ENCODE measurements around the gene TXNRD2.
A peak's percentile ranks its signal among the peaks of the same experiment; 100 is the strongest.

TXNRD2 gene

GRCh38 chr22:19903031-19903430, 38.6 kb downstream of the TXNRD2 start:
- no peak for DNase-seq

GRCh38 chr22:19902245-19902715, 39.3 kb downstream of the TXNRD2 start:
- no peak for DNase-seq

- DNase-seq: no peak
Observed at GRCh38 chr22:19901577-19902244, 39.9 kb downstream of the TXNRD2 start.

- DNase-seq: no peak
Observed at GRCh38 chr22:19900707-19901436, 40.7 kb downstream of the TXNRD2 start.

DNA sequence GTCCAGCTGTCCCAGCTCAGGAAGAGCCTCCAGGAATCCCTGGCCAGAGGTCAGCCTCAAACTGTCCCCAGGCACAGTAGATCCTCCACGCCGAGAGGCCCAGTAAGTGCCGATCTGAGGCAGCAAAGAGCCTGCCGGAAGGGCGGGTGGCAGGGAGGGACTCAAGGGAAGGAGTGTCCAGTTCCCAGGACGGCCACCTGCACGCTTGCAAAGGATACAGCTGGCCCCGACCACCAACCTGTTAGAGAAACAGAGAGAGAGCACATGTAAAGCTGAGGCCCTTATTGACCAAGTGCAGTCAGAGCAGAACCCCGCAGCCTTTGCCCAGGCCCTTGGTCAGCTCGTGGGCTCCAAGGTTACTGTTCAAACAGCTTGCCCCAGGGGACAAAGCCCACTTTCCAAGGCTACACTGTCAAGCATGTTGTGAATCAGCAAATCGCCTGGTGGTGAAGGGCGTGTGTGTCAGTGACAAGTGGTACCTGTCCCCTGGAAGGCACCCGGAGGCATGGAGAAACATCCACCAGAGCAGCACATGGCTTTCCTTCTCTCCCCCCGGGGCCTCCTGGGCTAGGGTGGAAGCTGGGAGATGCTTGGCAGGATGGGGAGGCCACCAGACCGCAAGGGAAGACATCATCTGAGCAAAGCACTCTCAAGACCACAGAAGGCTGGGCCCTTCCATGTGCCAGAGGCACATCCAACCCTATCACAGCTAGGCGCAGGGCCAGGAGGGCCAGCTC, 42.6 kb downstream of the TXNRD2 start:
- DNase-seq: no peak

DNA sequence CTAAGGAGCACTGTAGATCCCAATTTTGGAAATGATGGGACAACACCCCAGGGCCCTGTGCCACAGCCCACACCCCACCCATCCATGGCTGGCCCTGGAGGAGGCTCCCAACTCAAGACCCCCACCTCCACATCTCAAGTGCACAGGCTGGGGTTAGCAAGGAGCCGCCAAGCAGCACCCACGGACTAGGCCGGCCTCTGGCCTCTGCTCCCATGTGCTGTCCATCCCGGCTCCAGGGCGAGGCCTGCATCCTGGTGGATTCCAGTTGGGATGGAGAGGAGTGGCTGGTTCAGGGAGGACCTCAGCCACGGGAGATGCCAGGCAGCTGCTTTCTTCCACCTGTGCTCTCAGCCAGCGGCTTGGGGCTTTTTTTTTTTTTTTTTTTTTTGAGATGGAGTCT, 43.5 kb downstream of the TXNRD2 start:
- DNase-seq: no peak

DNA sequence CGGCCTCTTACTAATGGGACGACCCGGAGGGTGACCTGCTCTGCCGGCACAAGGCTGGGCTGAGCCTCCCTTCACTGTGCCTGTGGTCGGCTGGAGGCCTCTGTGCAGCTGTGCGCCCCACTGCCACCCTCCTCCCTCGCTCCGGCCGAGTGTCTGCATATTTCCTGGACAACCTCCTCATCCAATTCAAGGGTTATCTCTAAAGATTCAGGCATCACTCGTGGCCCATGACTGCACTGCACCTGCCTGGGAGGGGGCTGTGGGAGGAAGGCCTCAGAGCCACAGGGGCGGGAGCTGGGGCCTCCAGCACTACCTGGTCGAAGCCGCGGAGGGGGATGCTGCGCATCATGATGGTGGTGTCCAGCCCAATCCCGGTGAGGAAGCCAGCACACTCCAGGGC, 43.9 kb downstream of the TXNRD2 start:
- DNase-seq: no peak

DNA sequence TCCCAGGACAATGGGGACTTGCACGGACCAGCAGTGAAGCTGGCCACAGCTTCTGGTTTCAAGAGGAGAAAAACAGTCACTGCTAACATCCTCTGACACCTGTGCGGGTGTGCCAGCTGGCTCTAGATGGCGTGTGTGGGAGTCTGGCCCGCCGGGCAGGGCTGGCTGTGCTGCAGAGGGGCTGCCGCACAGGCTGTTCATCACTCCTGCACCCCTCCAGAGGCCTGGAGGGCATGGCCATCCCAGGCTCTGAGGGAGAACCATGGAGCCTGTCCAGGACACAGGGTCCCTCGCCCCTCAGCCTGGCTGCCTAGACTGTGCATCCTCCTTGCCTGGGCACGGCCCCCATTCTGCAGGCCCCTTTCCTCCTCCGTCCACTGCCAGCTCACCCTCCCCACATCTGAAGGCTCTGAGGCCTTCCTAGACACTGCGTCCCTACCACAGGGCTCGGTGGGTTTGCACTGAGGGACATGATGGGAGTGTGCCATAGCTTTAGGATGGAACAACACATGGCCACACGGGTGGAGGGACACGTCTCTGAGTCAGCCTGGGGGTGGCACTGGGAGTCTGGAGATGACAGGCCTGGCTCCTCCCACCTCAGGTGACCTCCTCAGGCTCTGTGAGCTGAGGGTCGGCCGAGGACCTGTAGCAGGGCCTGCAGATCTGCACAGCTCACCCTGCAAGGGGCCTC, 44.8 kb downstream of the TXNRD2 start:
- no peak for DNase-seq

DNA sequence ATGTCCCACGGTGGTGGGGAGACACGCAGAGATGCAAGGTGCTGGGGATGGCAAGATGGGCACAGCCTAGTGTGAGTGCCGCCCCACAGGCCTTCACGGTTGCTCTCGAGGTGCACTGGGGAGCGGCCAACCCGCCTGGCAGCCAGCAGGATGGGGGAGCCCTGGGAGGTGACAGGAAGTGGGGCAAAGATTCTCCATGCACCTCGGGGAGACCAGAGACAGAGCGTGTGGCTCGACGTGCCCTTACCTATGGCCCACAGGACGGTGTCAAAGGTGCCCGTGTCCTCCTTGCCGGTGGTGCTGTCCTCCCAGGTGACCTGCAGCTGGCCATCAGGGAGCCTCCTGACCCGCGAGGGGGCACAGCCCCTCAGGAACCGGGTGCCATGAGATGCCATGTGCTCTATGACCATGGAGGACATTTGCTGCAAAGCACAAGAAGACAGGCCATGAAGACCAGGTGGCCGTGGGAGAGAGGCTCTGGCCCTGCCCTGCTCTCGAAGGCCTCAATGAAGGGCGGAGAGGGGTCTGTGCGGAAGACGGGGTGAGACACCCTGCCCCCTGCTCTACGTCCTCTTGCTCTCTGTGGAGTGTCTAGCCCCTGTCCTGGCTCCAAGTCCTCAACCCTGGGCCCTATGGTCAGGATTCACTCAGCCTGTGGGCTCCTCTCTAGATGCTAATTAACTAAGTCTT, 46.3 kb downstream of the TXNRD2 start:
- no peak for DNase-seq

GRCh38 chr22:19893363-19893762, 48.3 kb downstream of the TXNRD2 start:
- no peak for DNase-seq

GRCh38 chr22:19892925-19893324, 48.7 kb downstream of the TXNRD2 start:
- no peak for DNase-seq

GRCh38 chr22:19892257-19892879, 49.2 kb downstream of the TXNRD2 start:
- DNase-seq: peak; percentile 80

DNA sequence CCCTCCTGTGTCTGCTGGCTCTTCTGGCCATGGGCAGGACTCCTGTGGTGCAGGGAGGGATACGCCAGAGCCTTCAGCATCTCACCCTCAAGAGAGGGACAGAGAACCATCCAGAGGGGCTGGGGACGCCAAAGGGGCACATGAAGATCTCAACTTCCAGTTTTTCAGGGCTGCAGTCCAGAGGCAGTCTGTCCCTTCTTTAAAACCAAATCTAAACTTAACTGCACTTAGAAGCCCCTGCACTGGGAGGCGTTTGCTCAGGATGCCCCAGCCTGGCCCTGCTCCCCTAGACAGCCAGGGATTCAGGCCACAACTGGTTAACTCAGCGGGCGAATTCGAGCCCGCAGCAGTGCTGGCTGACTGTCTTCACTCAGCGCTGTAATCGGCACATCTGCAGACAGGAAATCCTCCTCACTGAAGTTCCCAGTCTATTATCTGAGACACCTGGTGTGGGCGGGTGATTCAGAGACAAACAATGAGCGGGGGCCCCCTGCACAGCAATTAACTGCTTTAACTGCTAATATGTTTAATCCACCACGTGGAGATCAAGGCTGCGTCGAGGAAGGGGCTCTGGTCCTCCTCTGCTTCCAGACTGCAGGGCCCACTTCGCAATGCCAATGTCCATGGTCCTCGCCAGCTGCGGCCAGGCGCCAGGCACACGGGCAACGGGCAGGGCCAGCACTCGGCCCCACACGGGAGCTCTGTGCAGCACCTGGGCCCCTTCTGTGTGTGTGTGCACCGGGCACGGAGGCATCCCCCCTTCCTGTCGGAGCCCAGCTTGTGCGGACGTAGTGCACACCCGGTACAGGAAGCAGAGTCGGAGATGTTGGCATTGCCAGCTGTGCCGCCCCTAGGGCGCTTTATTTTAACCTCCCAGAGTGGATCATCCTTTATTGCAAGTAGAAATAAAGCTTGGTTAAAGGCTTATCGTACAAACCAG, 50.0 kb downstream of the TXNRD2 start:
- peak; percentile 82 for DNase-seq

- no peak for DNase-seq
Observed at GRCh38 chr22:19890502-19891316, 50.9 kb downstream of the TXNRD2 start.

GRCh38 chr22:19889951-19890350, 51.7 kb downstream of the TXNRD2 start:
- no peak for DNase-seq

- no peak for DNase-seq
Observed at GRCh38 chr22:19888131-19888746, 53.4 kb downstream of the TXNRD2 start.

- DNase-seq: no peak
Observed at GRCh38 chr22:19887256-19887985, 54.2 kb downstream of the TXNRD2 start.

GRCh38 chr22:19886605-19887255, 54.9 kb downstream of the TXNRD2 start:
- no peak for DNase-seq

Data from activated CD8-positive, alpha-beta memory T cell treated with anti-CD3 and anti-CD28 coated beads, Interleukin-2, amount 50 U/mL, for 48 hours (primary cell).